ENCODE data around the gene NOP16. TPM values are rescaled to one million over a fixed set of nuclear protein-coding genes. Genes with fewer than 3 reads are reported as not detected.
A peak's percentile ranks its signal among the peaks of the same experiment; 100 is the strongest.

NOP16 gene
- polyA plus RNA-seq, 1 donor: 30.3 TPM

GRCh38 chr5:176384366-176384930 is 4.0 kb downstream of the NOP16 start:
- DNase-seq: no peak

GRCh38 chr5:176383961-176384360 is 4.4 kb downstream of the NOP16 start:
- no peak for DNase-seq

GRCh38 chr5:176383248-176383905 is 5.0 kb downstream of the NOP16 start:
- no peak for DNase-seq

- no peak for DNase-seq
These were observed 5.7 kb downstream of the NOP16 start for GRCh38 chr5:176382721-176383120.

- DNase-seq: no peak
These were observed 6.4 kb downstream of the NOP16 start for GRCh38 chr5:176381979-176382378.

GRCh38 chr5:176381423-176381822 is 7.0 kb downstream of the NOP16 start:
- no peak for DNase-seq

GRCh38 chr5:176379881-176380280 is 8.5 kb downstream of the NOP16 start:
- DNase-seq: no peak

GRCh38 chr5:176373100-176373818 is 15.1 kb downstream of the NOP16 start:
- peak; percentile 41 for DNase-seq

- DNase-seq: no peak
These were observed 16.5 kb downstream of the NOP16 start for GRCh38 chr5:176371621-176372539.

GRCh38 chr5:176369934-176370711 is 18.3 kb downstream of the NOP16 start:
- DNase-seq: no peak

- DNase-seq: no peak
These were observed 19.7 kb downstream of the NOP16 start for GRCh38 chr5:176368726-176369125.

- no peak for DNase-seq
These were observed 22.0 kb downstream of the NOP16 start for GRCh38 chr5:176366232-176366894.

- DNase-seq: peak; percentile 56
These were observed 22.8 kb downstream of the NOP16 start, which contains the start of gene ARL10 for GRCh38 chr5:176365351-176366231. Gene ARL10 (plus strand): TSS chr5:176365487. CDS start chr5:176365564, 77 bp downstream.

- no peak for DNase-seq
These were observed 23.5 kb downstream of the NOP16 start for GRCh38 chr5:176364765-176365350.

GRCh38 chr5:176362233-176362490 is 26.2 kb downstream of the NOP16 start:
- DNase-seq: no peak

- peak; percentile 93 for DNase-seq
These were observed 26.8 kb downstream of the NOP16 start, which contains the start of gene KIAA1191 for GRCh38 chr5:176361437-176362232. Gene KIAA1191 (minus strand): TSS chr5:176361764. CDS start chr5:176359508, 2,256 bp downstream.

- peak; percentile 23 for DNase-seq
These were observed 27.4 kb downstream of the NOP16 start for GRCh38 chr5:176360894-176361436.

- DNase-seq: no peak
These were observed 28.7 kb downstream of the NOP16 start for GRCh38 chr5:176359658-176360057.

- DNase-seq: no peak
These were observed 32.2 kb downstream of the NOP16 start for GRCh38 chr5:176356179-176356566.

Data from hindlimb muscle (tissue), 1 donor.